ENCODE measurements around the gene NFKB2.

The NFKB2 gene

DNA sequence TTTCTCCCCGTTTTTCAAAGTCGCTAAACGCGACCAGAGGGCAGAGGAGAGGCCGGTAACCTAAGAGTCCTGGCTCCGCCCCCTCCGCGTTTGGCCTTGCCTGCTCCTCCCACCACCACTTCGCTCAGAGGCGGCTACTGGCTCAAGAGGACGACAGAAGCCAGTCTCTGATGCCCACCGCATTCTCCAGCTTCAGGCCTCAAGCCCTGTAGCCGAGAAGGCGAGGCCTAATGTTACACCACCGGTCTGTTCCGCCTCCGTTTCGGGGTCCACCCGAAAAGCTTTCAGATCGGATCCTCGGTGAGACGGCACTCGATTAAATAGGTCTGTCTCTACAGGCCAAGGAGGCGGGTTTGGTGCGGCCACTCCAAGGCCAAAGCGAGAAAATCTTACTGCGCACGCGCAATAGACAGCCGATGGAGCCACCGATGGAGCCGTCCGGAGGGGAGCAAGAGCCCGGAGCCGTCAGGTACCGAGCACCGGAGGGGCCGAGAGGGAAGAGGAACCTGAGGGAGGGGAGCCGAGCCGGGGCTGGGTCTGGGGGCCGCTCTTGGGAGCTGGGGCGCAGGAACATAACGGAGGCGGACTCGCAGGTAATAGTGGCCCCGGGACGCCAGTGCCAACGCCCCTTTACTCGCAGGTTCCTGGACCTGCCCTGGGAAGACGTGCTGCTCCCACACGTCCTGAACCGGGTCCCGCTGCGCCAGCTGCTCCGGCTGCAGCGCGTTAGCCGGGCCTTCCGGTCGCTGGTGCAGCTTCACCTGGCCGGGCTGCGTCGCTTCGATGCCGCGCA is 25.4 kb downstream of the NFKB2 start, which contains the start of gene FBXL15:
Gene FBXL15, plus strand, starts transcription at position 123 of the 793 bp plus-strand sequence. Its CDS starts 294 bp downstream, at position 417.
- TF ChIP-seq, protein P1, sequence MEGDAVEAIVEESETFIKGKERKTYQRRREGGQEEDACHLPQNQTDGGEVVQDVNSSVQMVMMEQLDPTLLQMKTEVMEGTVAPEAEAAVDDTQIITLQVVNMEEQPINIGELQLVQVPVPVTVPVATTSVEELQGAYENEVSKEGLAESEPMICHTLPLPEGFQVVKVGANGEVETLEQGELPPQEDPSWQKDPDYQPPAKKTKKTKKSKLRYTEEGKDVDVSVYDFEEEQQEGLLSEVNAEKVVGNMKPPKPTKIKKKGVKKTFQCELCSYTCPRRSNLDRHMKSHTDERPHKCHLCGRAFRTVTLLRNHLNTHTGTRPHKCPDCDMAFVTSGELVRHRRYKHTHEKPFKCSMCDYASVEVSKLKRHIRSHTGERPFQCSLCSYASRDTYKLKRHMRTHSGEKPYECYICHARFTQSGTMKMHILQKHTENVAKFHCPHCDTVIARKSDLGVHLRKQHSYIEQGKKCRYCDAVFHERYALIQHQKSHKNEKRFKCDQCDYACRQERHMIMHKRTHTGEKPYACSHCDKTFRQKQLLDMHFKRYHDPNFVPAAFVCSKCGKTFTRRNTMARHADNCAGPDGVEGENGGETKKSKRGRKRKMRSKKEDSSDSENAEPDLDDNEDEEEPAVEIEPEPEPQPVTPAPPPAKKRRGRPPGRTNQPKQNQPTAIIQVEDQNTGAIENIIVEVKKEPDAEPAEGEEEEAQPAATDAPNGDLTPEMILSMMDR (IDR thresholded peaks at IDR 0.05; ENCODE audit: extremely low read depth, missing control alignments) = no peak
- DNase-seq (ENCODE audit: low spot score) = peak; percentile 98

DNA sequence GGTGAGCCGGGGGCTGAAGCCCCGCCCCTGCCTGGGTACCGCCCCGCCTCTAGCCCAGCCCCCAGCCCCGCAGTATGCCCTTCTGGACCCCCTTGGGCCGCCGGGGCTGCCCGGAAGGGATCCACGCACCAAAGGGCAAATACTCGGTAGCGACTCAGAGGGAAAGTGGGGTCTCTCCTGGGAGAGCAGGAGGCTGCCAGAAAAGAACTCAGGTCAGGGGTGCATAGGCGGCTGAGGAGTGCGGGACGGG is 25.9 kb downstream of the NFKB2 start:
- TF ChIP-seq, protein P1 (IDR thresholded peaks at IDR 0.05; ENCODE audit: extremely low read depth, missing control alignments) = no peak
- no peak for DNase-seq (ENCODE audit: low spot score)

DNA sequence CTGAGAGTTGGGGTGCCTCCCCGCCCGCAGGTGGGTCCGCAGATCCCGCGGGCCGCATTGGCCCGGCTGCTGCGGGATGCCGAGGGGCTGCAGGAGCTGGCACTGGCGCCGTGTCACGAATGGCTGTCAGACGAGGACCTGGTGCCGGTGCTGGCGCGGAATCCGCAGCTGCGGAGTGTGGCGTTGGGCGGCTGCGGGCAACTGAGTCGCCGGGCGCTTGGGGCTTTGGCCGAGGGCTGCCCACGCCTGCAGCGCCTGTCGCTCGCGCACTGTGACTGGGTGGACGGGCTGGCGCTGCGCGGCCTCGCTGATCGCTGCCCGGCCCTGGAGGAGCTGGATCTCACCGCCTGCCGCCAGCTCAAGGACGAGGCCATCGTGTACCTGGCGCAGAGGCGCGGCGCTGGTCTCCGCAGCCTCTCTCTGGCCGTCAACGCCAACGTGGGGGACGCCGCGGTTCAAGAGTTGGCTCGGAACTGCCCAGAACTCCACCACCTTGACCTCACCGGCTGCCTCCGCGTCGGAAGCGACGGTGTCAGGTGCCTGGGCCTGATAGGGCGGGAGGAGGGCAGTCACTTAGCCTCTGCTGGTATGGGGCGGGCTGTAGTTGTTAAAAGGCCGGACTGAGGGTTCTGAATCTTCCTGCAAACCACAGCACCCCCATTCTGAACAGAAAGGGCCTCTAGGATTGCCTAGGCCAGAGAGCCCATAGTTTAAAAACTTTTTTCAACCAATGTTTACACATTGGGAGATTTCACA is 26.4 kb downstream of the NFKB2 start:
- TF ChIP-seq, protein P1 (IDR thresholded peaks at IDR 0.05; ENCODE audit: extremely low read depth, missing control alignments) = no peak
- DNase-seq (ENCODE audit: low spot score) = peak; percentile 54

DNA sequence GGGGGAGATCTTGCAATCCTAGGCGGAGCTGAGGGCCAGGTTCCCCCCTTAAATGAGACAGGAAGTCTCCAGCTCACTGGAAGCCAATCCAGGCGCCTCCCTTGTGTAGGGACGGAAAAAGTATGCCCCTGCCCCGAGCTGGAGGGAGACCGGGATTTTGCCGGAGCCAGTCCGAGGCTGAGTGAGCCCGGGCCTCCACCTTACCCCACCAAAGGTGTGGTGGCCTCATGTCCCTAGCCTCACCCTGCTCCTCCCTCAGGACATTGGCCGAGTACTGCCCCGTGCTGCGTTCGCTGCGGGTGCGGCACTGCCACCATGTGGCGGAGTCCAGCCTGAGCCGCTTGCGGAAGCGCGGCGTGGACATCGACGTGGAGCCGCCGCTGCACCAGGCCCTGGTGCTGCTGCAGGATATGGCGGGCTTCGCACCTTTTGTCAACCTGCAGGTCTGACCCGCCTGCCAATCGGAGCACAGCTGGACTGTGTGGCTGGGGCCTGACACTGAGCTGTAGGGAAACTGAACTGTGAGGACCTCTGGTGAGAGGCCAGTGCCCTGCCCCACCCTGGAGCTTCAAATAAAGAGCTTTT is 27.1 kb downstream of the NFKB2 start:
- TF ChIP-seq, protein P1 (IDR thresholded peaks at IDR 0.05; ENCODE audit: extremely low read depth, missing control alignments) = peak; percentile 97
- peak; percentile 84 for DNase-seq (ENCODE audit: low spot score)

DNA sequence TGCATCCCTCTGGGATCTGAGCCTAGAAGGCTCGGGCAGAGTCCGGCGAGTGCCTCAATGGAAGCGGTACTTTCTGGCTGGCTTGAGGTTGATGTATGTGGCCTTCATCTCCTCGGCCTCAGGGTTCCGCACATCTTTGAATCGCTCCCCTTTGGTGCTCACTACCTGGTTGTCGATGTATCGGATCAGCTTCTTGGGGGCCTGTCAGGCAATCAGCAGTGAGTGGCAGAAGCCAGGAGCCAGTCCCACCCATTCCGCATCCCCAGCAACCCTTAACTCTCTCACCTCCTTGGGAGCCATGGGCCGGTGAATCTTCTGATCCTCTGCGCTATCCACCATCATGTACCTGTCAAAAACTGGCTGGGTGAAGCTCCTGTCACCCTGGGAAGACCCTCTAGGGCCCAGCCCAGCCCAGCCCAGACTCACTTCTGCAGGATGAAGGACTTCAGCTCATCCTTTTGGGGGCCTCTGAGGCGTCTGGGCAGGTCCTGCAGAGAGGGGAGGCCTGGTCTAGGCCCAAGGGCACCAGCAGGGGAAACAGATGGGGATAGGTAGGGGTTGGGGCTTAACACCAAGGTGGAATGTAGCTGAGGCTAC is 28.0 kb downstream of the NFKB2 start:
- TF ChIP-seq, protein P1 (IDR thresholded peaks at IDR 0.05; ENCODE audit: extremely low read depth, missing control alignments) = no peak
- DNase-seq (ENCODE audit: low spot score) = no peak

DNA sequence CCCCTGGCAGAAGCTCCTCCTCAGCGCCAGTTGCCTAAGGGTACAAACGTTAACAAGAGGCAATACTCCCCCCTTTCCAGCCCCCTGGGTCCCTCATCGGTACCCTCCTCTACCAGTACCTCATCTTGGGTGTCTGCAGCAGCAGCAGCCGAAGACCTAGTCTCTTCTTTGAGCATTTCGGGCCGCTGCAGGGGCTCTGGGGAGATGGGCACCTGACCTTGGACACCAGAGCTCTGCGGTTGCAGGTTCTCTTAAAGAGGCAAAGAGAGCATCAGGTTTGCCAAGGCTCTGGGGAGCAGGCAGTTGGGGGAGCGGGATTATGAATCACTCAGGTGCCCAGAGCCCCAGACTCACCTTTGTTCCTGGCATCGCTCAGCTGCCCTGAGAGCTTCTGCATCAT is 28.6 kb downstream of the NFKB2 start:
- TF ChIP-seq, protein P1 (IDR thresholded peaks at IDR 0.05; ENCODE audit: extremely low read depth, missing control alignments) = no peak

DNA sequence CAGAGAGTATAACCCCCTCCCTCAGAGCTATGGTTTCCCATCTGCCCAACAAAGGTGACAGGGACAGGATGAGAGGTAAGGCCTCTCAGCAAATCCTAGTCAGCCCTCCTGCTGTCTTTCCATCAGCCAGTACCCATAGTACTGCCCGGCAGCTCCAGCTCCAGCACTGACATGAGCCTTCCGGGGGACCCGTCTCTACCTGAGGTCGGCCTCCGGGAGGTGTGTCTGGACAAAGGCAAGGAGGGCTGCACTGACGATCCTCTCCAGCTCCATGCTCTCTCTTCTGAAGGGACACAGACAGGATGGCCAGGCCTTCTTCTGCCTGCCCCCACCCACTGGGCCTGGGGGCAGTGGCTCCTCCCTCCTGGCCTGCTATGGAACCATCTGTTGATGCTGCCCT is 29.4 kb downstream of the NFKB2 start:
- TF ChIP-seq, protein P1 (IDR thresholded peaks at IDR 0.05; ENCODE audit: extremely low read depth, missing control alignments) = no peak

More for the DNA sequence above, 28.6 kb downstream of the NFKB2 start:
- DNase-seq (ENCODE audit: low spot score) = no peak

More for the DNA sequence above, 29.4 kb downstream of the NFKB2 start:
- DNase-seq (ENCODE audit: low spot score) = no peak
